A549 treated with Hydrocortisone at 1 μM for 4 hours (cell line): ENCODE data around the gene GSTT4. TPM values are rescaled to one million over a fixed set of nuclear protein-coding genes. Genes with fewer than 3 reads are reported as not detected.

Experiments used
- total RNA-seq: library from RNA; stranded (reverse); fragments of 200-300 nt; extraction: Qiagen RNA extraction; gene quantifications from 5 replicates; pipeline ENCODE4 v1.2.3, GENCODE V29; 2022

The GSTT4 gene
- not detected in 5 replicates for total RNA-seq

GRCh38 chr22:24005201-24005600 lies at the start of gene GSTT4:
TSS of gene GSTT4 (minus strand) at chr22:24005453. CDS start at chr22:24005356, 97 bp downstream.

GRCh38 chr22:23979557-23980240 lies 25.6 kb downstream of the GSTT4 start, which contains the start of gene GSTT2:
TSS of gene GSTT2 (plus strand) at chr22:23980134.

GRCh38 chr22:23974345-23974744 lies 30.9 kb downstream of the GSTT4 start, which contains the start of gene DDT:
TSS of gene DDT (minus strand) at chr22:23974441. CDS start at chr22:23974414, 27 bp downstream.

GRCh38 chr22:23966568-23966967 lies 38.7 kb downstream of the GSTT4 start, which contains the start of gene DDTL:
TSS of gene DDTL (plus strand) at chr22:23966888. CDS start at chr22:23966915, 27 bp downstream.

GRCh38 chr22:23961084-23961771 lies 44.0 kb downstream of the GSTT4 start, which contains the start of gene GSTT2B:
TSS of gene GSTT2B (minus strand) at chr22:23961195. CDS start at chr22:23961131, 64 bp downstream.

Other genes with a start within 250 kb of the GSTT4 start
- gene C22orf15, start 242.5 kb downstream of the GSTT4 start, total RNA-seq, result not detected in 5 replicates
- 67.1 to 200 TPM (median 191 TPM) in 5 replicates for gene CHCHD10, start 237.5 kb downstream of the GSTT4 start, total RNA-seq
- 0.23 to 0.46 TPM (median 0.37 TPM) in 5 replicates for gene MMP11, start 232.6 kb downstream of the GSTT4 start, total RNA-seq
- 48.9 to 57.6 TPM (median 51.3 TPM) in 5 replicates for gene SMARCB1, start 218.5 kb downstream of the GSTT4 start, total RNA-seq
- 0.16 to 0.71 TPM (median 0.55 TPM) in 5 replicates for gene DERL3, start 166.4 kb downstream of the GSTT4 start, total RNA-seq
- gene SLC2A11, start 147.6 kb downstream of the GSTT4 start, total RNA-seq, result 8.4 to 10.4 TPM (median 9.8 TPM) in 5 replicates
- 412 to 972 TPM (median 905 TPM) in 5 replicates for gene MIF, start 111.1 kb downstream of the GSTT4 start, total RNA-seq
- 0.22 to 0.36 TPM (median 0.33 TPM) in 5 replicates for gene GSTT2B, start 44.3 kb downstream of the GSTT4 start, total RNA-seq
- gene DDTL, start 38.6 kb downstream of the GSTT4 start, total RNA-seq, result 1.6 to 1.9 TPM (median 1.7 TPM) in 5 replicates
- gene DDT, start 31.0 kb downstream of the GSTT4 start, total RNA-seq, result 99.3 to 172 TPM (median 158 TPM) in 5 replicates
- 0.13 to 0.15 TPM in 2 of 5 replicates, not detected in the others for gene GSTT2, start 25.3 kb downstream of the GSTT4 start, total RNA-seq
- 29.0 to 37.3 TPM (median 32.8 TPM) in 5 replicates for gene CABIN1, start 5.9 kb upstream of the GSTT4 start, total RNA-seq
- gene SUSD2, start 176.0 kb upstream of the GSTT4 start, total RNA-seq, result 63.9 to 79.0 TPM (median 75.3 TPM) in 5 replicates
- 3.4 to 4.5 TPM (median 4.0 TPM) in 5 replicates for gene GGT5, start 239.6 kb upstream of the GSTT4 start, total RNA-seq